ENCODE measurements around the gene SLC35F4. TPM values are rescaled to one million over a fixed set of nuclear protein-coding genes. Genes with fewer than 3 reads are reported as not detected.

Gene SLC35F4
- total and polyA plus RNA-seq, 2 of the 4 experiments (the other 2 are of a cell fraction): not detected

DNA sequence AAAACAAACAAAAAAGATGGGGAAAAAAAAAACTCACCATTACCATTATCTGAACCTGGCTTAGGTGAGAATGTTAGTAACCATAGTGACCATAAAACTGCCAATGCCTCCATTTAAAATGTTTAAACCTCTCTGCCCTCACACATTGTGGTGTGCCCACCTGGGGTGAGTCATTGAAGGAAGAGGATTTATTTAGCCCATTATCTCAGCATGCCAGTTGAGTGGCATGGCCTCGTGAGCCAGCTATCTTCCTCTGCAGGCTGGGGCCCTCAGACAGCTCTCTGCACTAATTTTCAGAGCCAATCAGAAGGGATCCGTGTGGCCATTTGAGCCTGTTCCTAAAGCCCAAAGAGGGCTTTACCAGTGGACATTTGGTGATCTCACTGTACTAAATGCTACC lies 290.4 kb downstream of the SLC35F4 start:
- no peak overlapping the region for H4K5ac ChIP-seq (ENCODE audit: low read depth, low read length)
- CTCF ChIA-PET: no interaction called here
- H3K9me3 ChIP-seq (ENCODE audit: control insufficient read depth, insufficient read depth, low read length): no peaks in the 10 kb centered on the region; the same call in 1 of the 2 replicates
- H3K56ac ChIP-seq (ENCODE audit: extremely low read depth, insufficient read depth, low read length): no peak overlapping the region
- H3K9me1 ChIP-seq (ENCODE audit: insufficient read depth, low read length): no peaks in the 10 kb centered on the region
- DNase-seq (no peak), ATAC-seq (ENCODE audit: low read depth) (no peak)
- H2AK5ac ChIP-seq (ENCODE audit: low read depth, low read length): no peak overlapping the region
- no peak overlapping the region for H2BK5ac ChIP-seq (ENCODE audit: low read depth, low read length, poor library complexity, severe bottlenecking)
- H2BK120ac ChIP-seq (ENCODE audit: low read depth, low read length): no peak overlapping the region
- dilution Hi-C loops (cut with HindIII; ENCODE audit: low sequenced_read_pairs, unreplicated experiment): no loop called here
- H3K9ac ChIP-seq (ENCODE audit: low read depth, low read length): no peak overlapping the region
- in situ Hi-C loops (cut with MboI; ENCODE audit: low sequenced_read_pairs): no loop called here
- no peak overlapping the region for H3K4me2 ChIP-seq (ENCODE audit: low read depth, low read length)
- H3K4me3 ChIP-seq (ENCODE audit: insufficient read depth, low read depth, low read length): no peak overlapping the region
- no peak overlapping the region for H2BK15ac ChIP-seq (ENCODE audit: low read depth, low read length)
- H3K27me3 ChIP-seq (ENCODE audit: control insufficient read depth, insufficient read depth, low read length): no peaks in the 10 kb centered on the region
- no peak overlapping the region for H3K27ac ChIP-seq (ENCODE audit: insufficient read depth, low read length)
- no peak overlapping the region for H4K8ac ChIP-seq (ENCODE audit: low read depth in 2 of 2, low read length in 2 of 2)
- H3K14ac ChIP-seq (replicated peaks; ENCODE audit: low read depth, low read length): no peak overlapping the region
- no peaks in the 10 kb centered on the region for H3K4me1 ChIP-seq (ENCODE audit: control insufficient read depth, insufficient read depth, low read length)
- H2AFZ ChIP-seq (replicated peaks; ENCODE audit: low read length, poor library complexity): no peak overlapping the region
- POLR2A ChIA-PET (ENCODE audit: unreplicated experiment): no interaction called here
- BruUV-seq (replicated peaks): no TSS peak
- H2AK9ac ChIP-seq (replicated peaks; ENCODE audit: low read depth, low read length, poor library complexity): no peak overlapping the region
- no peaks in the 10 kb centered on the region for H3K36me3 ChIP-seq (ENCODE audit: control insufficient read depth, insufficient read depth, low read length)
- intact Hi-C loops (cut with micrococcal nuclease): no loop called here
- H4K20me1 ChIP-seq (ENCODE audit: insufficient read depth, low read length): no peaks in the 10 kb centered on the region
- no peak for TF ChIP-seq POLR2A (IDR thresholded peaks at IDR 0.05; ENCODE audit: low read depth, low read length)
- TF ChIP-seq CTCF (conservative IDR thresholded peaks at IDR 0.05; ENCODE audit: low read depth, low read length): no peak
- TF ChIP-seq NFE2L2 (IDR thresholded peaks at IDR 0.05; ENCODE audit: low read depth, low read length): no peak
- no peak for TF ChIP-seq CEBPB (IDR thresholded peaks at IDR 0.05; ENCODE audit: low read depth, low read length)
- no peak for TF ChIP-seq SMC3 (IDR thresholded peaks at IDR 0.05; ENCODE audit: low read depth, low read length)
- no peak for TF ChIP-seq RFX5 (IDR thresholded peaks at IDR 0.05; ENCODE audit: low read depth, low read length)
- TF ChIP-seq MAFK (IDR thresholded peaks at IDR 0.05; ENCODE audit: low read depth, low read length): no peak
- TF ChIP-seq MAZ (IDR thresholded peaks at IDR 0.05; ENCODE audit: borderline replicate concordance, low read depth, low read length): no peak
- no peak for TF ChIP-seq FOS (IDR thresholded peaks at IDR 0.05; ENCODE audit: low read depth, low read length)
- no peak for TF ChIP-seq BHLHE40 (IDR thresholded peaks at IDR 0.05; ENCODE audit: low read depth, low read length)
- H2BK20ac ChIP-seq (ENCODE audit: low read depth, low read length): no peak overlapping the region
- no peak overlapping the region for H4K91ac ChIP-seq (ENCODE audit: insufficient read depth, low read depth, low read length)
- no peak overlapping the region for H3K23ac ChIP-seq (ENCODE audit: low read depth, low read length)
- WGBS, 2 experiments (ENCODE audit: extremely low coverage in 2 of 2, insufficient read length in 1 of 2): 20% methylated on average over 1 of the region's 2 CpGs; no CpG with 5 or more reads in 1 of the 2 experiments
- no peaks in the 10 kb centered on the region for H3K79me1 ChIP-seq (ENCODE audit: low read depth in 1 of 2, low read length in 2 of 2)
- H3K18ac ChIP-seq (ENCODE audit: low read depth, low read length): no peak overlapping the region
- H3K4ac ChIP-seq (ENCODE audit: low read depth, low read length): no peak overlapping the region
